ENCODE measurements around the gene PCDHGA1. TPM values are rescaled to one million over a fixed set of nuclear protein-coding genes. Genes with fewer than 3 reads are reported as not detected.
A peak's percentile ranks its signal among the peaks of the same experiment; 100 is the strongest.

PCDHGA1 gene
- total and polyA plus RNA-seq, 2 of the 4 experiments (the other 2 are of a cell fraction): 0.90 to 0.92 TPM

GRCh38 chr5:141511771-141512325 is 181.5 kb downstream of the PCDHGA1 start:
- TF ChIP-seq CTCF (conservative IDR thresholded peaks at IDR 0.05; ENCODE audit: low read depth, low read length) (no peak), FOS (IDR thresholded peaks at IDR 0.05; ENCODE audit: low read depth, low read length) (no peak), RFX5 (IDR thresholded peaks at IDR 0.05; ENCODE audit: low read depth, low read length) (no peak), RAD21 (IDR thresholded peaks at IDR 0.05; ENCODE audit: low read length) (no peak), MAFK (IDR thresholded peaks at IDR 0.05; ENCODE audit: low read depth, low read length) (no peak), CEBPB (IDR thresholded peaks at IDR 0.05; ENCODE audit: low read depth, low read length) (no peak), POLR2A (IDR thresholded peaks at IDR 0.05; ENCODE audit: low read depth, low read length) (no peak), MXI1 (IDR thresholded peaks at IDR 0.05; ENCODE audit: borderline replicate concordance, low read depth, low read length) (no peak), USF2 (IDR thresholded peaks at IDR 0.05; ENCODE audit: low read depth, low read length) (no peak), ELK1 (IDR thresholded peaks at IDR 0.05; ENCODE audit: borderline replicate concordance, low read depth, low read length) (no peak), RCOR1 (IDR thresholded peaks at IDR 0.05; ENCODE audit: insufficient replicate concordance, low read length) (no peak), NFE2L2 (IDR thresholded peaks at IDR 0.05; ENCODE audit: low read depth, low read length) (no peak), SMC3 (IDR thresholded peaks at IDR 0.05; ENCODE audit: low read depth, low read length) (no peak), CHD1 (IDR thresholded peaks at IDR 0.05; ENCODE audit: low read depth, low read length) (no peak), BHLHE40 (IDR thresholded peaks at IDR 0.05; ENCODE audit: low read depth, low read length) (no peak)
- BruUV-seq (replicated peaks): no TSS peak
- WGBS, 2 experiments (ENCODE audit: extremely low coverage in 2 of 2, insufficient read length in 1 of 2): no CpG with 5 or more reads among the region's 4 CpGs

More at GRCh38 chr5:141511771-141512325, 181.5 kb downstream of the PCDHGA1 start:
- peak overlapping the region; percentile 20; the same call in 1 of the 2 replicates for H3K23ac ChIP-seq (ENCODE audit: low read depth, low read length)
- no peak overlapping the region; the same call in 1 of the 2 replicates for H4K5ac ChIP-seq (ENCODE audit: low read depth, low read length)
- H4K20me1 ChIP-seq (ENCODE audit: insufficient read depth, low read length): peaks cover 15% of the 10 kb centered on the region
- H3K9me3 ChIP-seq (ENCODE audit: control insufficient read depth, insufficient read depth, low read length): no peaks in the 10 kb centered on the region
- H3K27me3 ChIP-seq (ENCODE audit: control insufficient read depth, insufficient read depth, low read length): no peaks in the 10 kb centered on the region
- H3K4ac ChIP-seq (ENCODE audit: low read depth, low read length): peak overlapping the region; percentile 74
- intact Hi-C loops (cut with micrococcal nuclease): loop anchor here (2.0 kb wide), 1 partner anchor 81 kb away; the partner anchor contains the start of gene PCDHGA12
- H3K79me1 ChIP-seq (ENCODE audit: low read depth in 1 of 2, low read length in 2 of 2): peaks cover 6 to 52% of the 10 kb centered on the region in 2 experiments
- DNase-seq (no peak), ATAC-seq (ENCODE audit: low read depth) (no peak)
- CTCF ChIA-PET: interaction anchor here (0.6 to 2.7 kb wide), 2 partner anchors 34 to 46 kb away, joined by 3 to 14 read pairs; no protein-coding TSS in a partner anchor
- H3K4me1 ChIP-seq (ENCODE audit: control insufficient read depth, insufficient read depth, low read length): peaks cover 58% of the 10 kb centered on the region
- H3K18ac ChIP-seq (ENCODE audit: low read depth, low read length): no peak overlapping the region
- dilution Hi-C loops (cut with HindIII; ENCODE audit: low sequenced_read_pairs, unreplicated experiment): no loop called here
- H3K36me3 ChIP-seq (ENCODE audit: control insufficient read depth, insufficient read depth, low read length): peaks cover 26% of the 10 kb centered on the region
- H2BK120ac ChIP-seq (ENCODE audit: low read depth, low read length): 0 out of 2 replicates have a peak overlapping the region, but pooled peaks have one; percentile 6
- H2BK20ac ChIP-seq (ENCODE audit: low read depth, low read length): no peak overlapping the region
- peak overlapping the region; percentile 81 for H2AK9ac ChIP-seq (replicated peaks; ENCODE audit: low read depth, low read length, poor library complexity)
- no peak overlapping the region for H2BK5ac ChIP-seq (ENCODE audit: low read depth, low read length, poor library complexity, severe bottlenecking)
- H2BK15ac ChIP-seq (ENCODE audit: low read depth, low read length): peak overlapping the region; percentile 37; the same call in 1 of the 3 replicates
- H3K27ac ChIP-seq (ENCODE audit: insufficient read depth, low read length): no peak overlapping the region
- no peak overlapping the region for H3K56ac ChIP-seq (ENCODE audit: extremely low read depth, insufficient read depth, low read length)
- no peak overlapping the region for H2AFZ ChIP-seq (replicated peaks; ENCODE audit: low read length, poor library complexity)
- peak overlapping the region in 1 of 2 experiments; percentile 91; a peak in 2 of 4 replicates for H4K8ac ChIP-seq (ENCODE audit: low read depth in 2 of 2, low read length in 2 of 2)
- H3K9me1 ChIP-seq (ENCODE audit: insufficient read depth, low read length): peaks cover 33% of the 10 kb centered on the region
- H4K91ac ChIP-seq (ENCODE audit: insufficient read depth, low read depth, low read length): no peak overlapping the region; the same call in 1 of the 2 replicates
- POLR2A ChIA-PET (ENCODE audit: unreplicated experiment): no interaction called here
- H2AK5ac ChIP-seq (ENCODE audit: low read depth, low read length): peak overlapping the region; percentile 83
- no peak overlapping the region for H3K4me2 ChIP-seq (ENCODE audit: low read depth, low read length)
- H3K4me3 ChIP-seq (ENCODE audit: insufficient read depth, low read depth, low read length): no peak overlapping the region
- H3K14ac ChIP-seq (replicated peaks; ENCODE audit: low read depth, low read length): 0 out of 2 replicates have a peak overlapping the region, but pooled peaks have one; percentile 25
- in situ Hi-C loops (cut with MboI; ENCODE audit: low sequenced_read_pairs): no loop called here
- no peak overlapping the region for H3K9ac ChIP-seq (ENCODE audit: low read depth, low read length)
